ENCODE data around the gene IQCH.

DNA sequence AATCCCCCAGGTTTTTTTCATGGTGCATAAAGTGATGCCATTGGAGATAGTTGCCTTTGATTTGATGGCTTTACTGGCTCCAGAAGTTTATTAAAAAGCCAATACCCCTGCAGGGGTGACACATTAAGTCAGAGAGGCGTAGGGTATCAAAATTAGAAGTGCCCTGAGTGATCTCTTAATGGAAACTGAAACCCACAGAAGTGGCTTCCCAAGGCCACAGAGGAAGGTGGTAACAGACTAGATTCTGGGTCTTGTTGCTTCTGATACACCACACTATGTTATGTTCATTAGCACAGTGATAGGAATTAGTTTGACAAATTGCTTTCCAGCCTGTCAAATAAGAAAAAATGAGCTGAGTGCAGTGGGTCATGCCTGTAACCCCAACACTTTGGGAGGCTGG lies 112.3 kb downstream of the IQCH start:
- TF ChIP-seq, protein P1, sequence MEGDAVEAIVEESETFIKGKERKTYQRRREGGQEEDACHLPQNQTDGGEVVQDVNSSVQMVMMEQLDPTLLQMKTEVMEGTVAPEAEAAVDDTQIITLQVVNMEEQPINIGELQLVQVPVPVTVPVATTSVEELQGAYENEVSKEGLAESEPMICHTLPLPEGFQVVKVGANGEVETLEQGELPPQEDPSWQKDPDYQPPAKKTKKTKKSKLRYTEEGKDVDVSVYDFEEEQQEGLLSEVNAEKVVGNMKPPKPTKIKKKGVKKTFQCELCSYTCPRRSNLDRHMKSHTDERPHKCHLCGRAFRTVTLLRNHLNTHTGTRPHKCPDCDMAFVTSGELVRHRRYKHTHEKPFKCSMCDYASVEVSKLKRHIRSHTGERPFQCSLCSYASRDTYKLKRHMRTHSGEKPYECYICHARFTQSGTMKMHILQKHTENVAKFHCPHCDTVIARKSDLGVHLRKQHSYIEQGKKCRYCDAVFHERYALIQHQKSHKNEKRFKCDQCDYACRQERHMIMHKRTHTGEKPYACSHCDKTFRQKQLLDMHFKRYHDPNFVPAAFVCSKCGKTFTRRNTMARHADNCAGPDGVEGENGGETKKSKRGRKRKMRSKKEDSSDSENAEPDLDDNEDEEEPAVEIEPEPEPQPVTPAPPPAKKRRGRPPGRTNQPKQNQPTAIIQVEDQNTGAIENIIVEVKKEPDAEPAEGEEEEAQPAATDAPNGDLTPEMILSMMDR (IDR thresholded peaks at IDR 0.05): no peak
- TF ChIP-seq POLR2A (IDR thresholded peaks at IDR 0.05): no peak
